Choroid plexus epithelial cell (primary cell): ENCODE measurements around the gene CCT7.

Experiments used
- DNase-seq: peaks from one replicate; pipeline ENCODE4 v3.0.0-alpha.2; 2010; ENCODE audit warnings: low read depth
- H3K4me3 ChIP-seq: 2 replicates; pipeline ENCODE4 v1.5.1; 2011; ENCODE audit warnings: low read depth, mild to moderate bottlenecking, control low read depth, low read length, moderate library complexity
- CTCF ChIP-seq: conservative IDR thresholded peaks from 2 replicates; pipeline ENCODE4 v1.5.1; 2011; ENCODE audit warnings: low read depth, mild to moderate bottlenecking, control low read depth, inconsistent platforms, low read length, moderate library complexity

CCT7 gene

GRCh38 chr2:73249636-73250035 is 15.5 kb downstream of the CCT7 start:
- no peak overlapping the region for H3K4me3 ChIP-seq
- no peak for DNase-seq
- TF ChIP-seq CTCF = no peak

- H3K4me3 ChIP-seq = no peak overlapping the region
- no peak for TF ChIP-seq CTCF
- DNase-seq = no peak
Measured at GRCh38 chr2:73250872-73251846, 17.1 kb downstream of the CCT7 start.

- no peak overlapping the region for H3K4me3 ChIP-seq
- TF ChIP-seq CTCF = no peak
- DNase-seq = no peak
Measured at GRCh38 chr2:73252238-73253027, 18.3 kb downstream of the CCT7 start.

- no peak for TF ChIP-seq CTCF
- no peak for DNase-seq
Measured at GRCh38 chr2:73253400-73253799, 19.3 kb downstream of the CCT7 start.

GRCh38 chr2:73253901-73254300 is 19.8 kb downstream of the CCT7 start:
- TF ChIP-seq CTCF = no peak
- DNase-seq = no peak
- no peak overlapping the region for H3K4me3 ChIP-seq

More at GRCh38 chr2:73253400-73253799, 19.3 kb downstream of the CCT7 start:
- H3K4me3 ChIP-seq = no peak overlapping the region

GRCh38 chr2:73254343-73255006 is 20.4 kb downstream of the CCT7 start:
- DNase-seq = no peak
- no peak overlapping the region for H3K4me3 ChIP-seq

More at GRCh38 chr2:73254343-73255006, 20.4 kb downstream of the CCT7 start:
- no peak for TF ChIP-seq CTCF
